HG02981 (cell line): ENCODE measurements around the gene OGDH.

Source experiments
- ATAC-seq: cut with Tn5 transposase; IDR thresholded peaks from one replicate; pipeline ENCODE4 v1.9.1; 2021; ENCODE audit warnings: mild to moderate bottlenecking, moderate library complexity; ENCODE audit not compliant: unreplicated experiment

OGDH gene

GRCh38 chr7:44733708-44734481 is 127.5 kb downstream of the OGDH start:
- ATAC-seq: no peak

- peak; percentile 45 for ATAC-seq
These were observed 129.2 kb downstream of the OGDH start for GRCh38 chr7:44735403-44736165.

- no peak for ATAC-seq
These were observed 130.5 kb downstream of the OGDH start for GRCh38 chr7:44736896-44737295.

GRCh38 chr7:44738051-44738723 is 131.8 kb downstream of the OGDH start:
- no peak for ATAC-seq

- ATAC-seq: no peak
These were observed 132.6 kb downstream of the OGDH start for GRCh38 chr7:44738876-44739665.

GRCh38 chr7:44740055-44740454 is 133.6 kb downstream of the OGDH start:
- ATAC-seq: no peak

- no peak for ATAC-seq
These were observed 137.3 kb downstream of the OGDH start for GRCh38 chr7:44743750-44744149.

- ATAC-seq: peak; percentile 68
These were observed 141.9 kb downstream of the OGDH start, which contains the start of gene ZMIZ2 for GRCh38 chr7:44748045-44748947. ZMIZ2 (plus strand) TSS chr7:44748847; CDS start chr7:44756250, 7,403 bp downstream.

- peak; percentile 11 for ATAC-seq
These were observed 142.7 kb downstream of the OGDH start for GRCh38 chr7:44748948-44749731.

- ATAC-seq: no peak
These were observed 143.6 kb downstream of the OGDH start for GRCh38 chr7:44749992-44750391.

- no peak for ATAC-seq
These were observed 144.0 kb downstream of the OGDH start for GRCh38 chr7:44750424-44750823.

- peak; percentile 52 for ATAC-seq
These were observed 144.6 kb downstream of the OGDH start for GRCh38 chr7:44750921-44751571.

GRCh38 chr7:44752822-44753221 is 146.4 kb downstream of the OGDH start:
- no peak for ATAC-seq

GRCh38 chr7:44754802-44755697 is 148.6 kb downstream of the OGDH start:
- ATAC-seq: no peak

- no peak for ATAC-seq
These were observed 149.5 kb downstream of the OGDH start for GRCh38 chr7:44755698-44756627.

- ATAC-seq: no peak
These were observed 150.5 kb downstream of the OGDH start for GRCh38 chr7:44756904-44757303.
